Liver (tissue), 9 donors: ENCODE measurements around the gene FN3K. TPM values are rescaled to one million over a fixed set of nuclear protein-coding genes. Genes with fewer than 3 reads are reported as not detected.

Experiments used
- DNase-seq: peaks from one replicate; pipeline ENCODE4 v3.0.0-alpha.2; 2017; ENCODE audit warnings: low spot score
- H3K27ac ChIP-seq, 2 donors: one replicate each; pipeline ENCODE4 v1.7.0; 2013; ENCODE audit warnings: inconsistent platforms in 2 of 2, low read length in 2 of 2, control low read depth in 1 of 2, low read depth in 1 of 2, mild to moderate bottlenecking in 1 of 2
- H3K27me3 ChIP-seq, 4 donors: one replicate each; pipeline versions ENCODE4 v1.6.1 to v1.7.0; 2013; ENCODE audit warnings: low read length in 3 of 4, inconsistent platforms in 1 of 4, mild to moderate bottlenecking in 1 of 4, moderate library complexity in 1 of 4; ENCODE audit not compliant: control insufficient read depth in 4 of 4, insufficient read depth in 4 of 4
- H3K36me3 ChIP-seq, 4 donors: one replicate each; pipeline versions ENCODE4 v1.6.1 to v1.7.0; 2013; ENCODE audit warnings: low read length in 3 of 4, mild to moderate bottlenecking in 3 of 4, low read depth in 1 of 4, moderate library complexity in 1 of 4; ENCODE audit not compliant: control insufficient read depth in 4 of 4, insufficient read depth in 3 of 4
- H3K4me1 ChIP-seq, 4 donors: one replicate each; pipeline versions ENCODE4 v1.6.1 to v1.7.0; 2013; ENCODE audit warnings: low read length in 3 of 4, mild to moderate bottlenecking in 3 of 4, moderate library complexity in 1 of 4; ENCODE audit not compliant: control insufficient read depth in 4 of 4, insufficient read depth in 4 of 4
- H3K4me3 ChIP-seq, 3 donors: one replicate each; pipeline versions ENCODE4 v1.6.1 to v1.7.0; 2013; ENCODE audit warnings: low read length in 3 of 3, control low read depth in 1 of 3, low read depth in 1 of 3, mild to moderate bottlenecking in 1 of 3
- H3K9ac ChIP-seq, 2 donors: one replicate each; pipeline ENCODE4 v1.7.0; 2013; ENCODE audit warnings: low read length in 2 of 2, mild to moderate bottlenecking in 2 of 2, moderate library complexity in 2 of 2, control low read depth in 1 of 2, low read depth in 1 of 2
- H3K9me3 ChIP-seq, 4 donors: one replicate each; pipeline versions ENCODE4 v1.6.1 to v1.7.0; 2013; ENCODE audit warnings: low read length in 3 of 4; ENCODE audit not compliant: control insufficient read depth in 4 of 4
- EGR1 ChIP-seq, 2 donors: IDR thresholded peaks; 2 replicates each; pipeline ENCODE4 v1.6.1; 2016 to 2018; ENCODE audit warnings: antibody characterized with exemption in 2 of 2, low read depth in 2 of 2
- FOXA1 ChIP-seq: IDR thresholded peaks from 2 replicates; pipeline ENCODE4 v1.6.1; 2016; ENCODE audit warnings: antibody characterized with exemption
- FOXA2 ChIP-seq: IDR thresholded peaks from 2 replicates; pipeline ENCODE4 v1.6.1; 2016; ENCODE audit warnings: antibody characterized with exemption
- GABPA ChIP-seq, 2 donors: IDR thresholded peaks in 1 of 2; conservative IDR thresholded peaks in 1 of 2; 2 replicates each; pipeline ENCODE4 v1.6.1; 2016; ENCODE audit warnings: antibody characterized with exemption in 2 of 2, mild to moderate bottlenecking in 1 of 2, moderate library complexity in 1 of 2
- HNF4A ChIP-seq, 2 donors: conservative IDR thresholded peaks; 2 replicates each; pipeline ENCODE4 v1.6.1; 2016; ENCODE audit warnings: antibody characterized with exemption in 2 of 2, mild to moderate bottlenecking in 2 of 2
- HNF4G ChIP-seq: IDR thresholded peaks from 2 replicates; pipeline ENCODE4 v1.6.1; 2016; ENCODE audit warnings: antibody characterized with exemption
- JUND ChIP-seq, 2 donors: IDR thresholded peaks; 2 replicates each; pipeline ENCODE4 v1.6.1; 2016; ENCODE audit warnings: antibody characterized with exemption in 2 of 2
- NR2F2 ChIP-seq: IDR thresholded peaks from 2 replicates; pipeline ENCODE4 v1.6.1; 2016; ENCODE audit warnings: antibody characterized with exemption
- RAD21 ChIP-seq, 2 donors: IDR thresholded peaks; 2 replicates each; pipeline ENCODE4 v1.6.1; 2016; ENCODE audit warnings: antibody characterized with exemption in 2 of 2, mild to moderate bottlenecking in 2 of 2
- RXRA ChIP-seq, 2 donors: IDR thresholded peaks; 2 replicates each; pipeline ENCODE4 v1.6.1; 2017 to 2018; ENCODE audit warnings: antibody characterized with exemption in 2 of 2, mild to moderate bottlenecking in 1 of 2
- SP1 ChIP-seq: IDR thresholded peaks from 2 replicates; pipeline ENCODE4 v1.6.1; 2018; ENCODE audit warnings: antibody characterized with exemption, mild to moderate bottlenecking
- TAF1 ChIP-seq: conservative IDR thresholded peaks from 2 replicates; pipeline ENCODE4 v1.6.1; 2016; ENCODE audit warnings: antibody characterized with exemption, mild to moderate bottlenecking
- YY1 ChIP-seq: IDR thresholded peaks from 2 replicates; pipeline ENCODE4 v1.6.1; 2016; ENCODE audit warnings: antibody characterized with exemption, mild to moderate bottlenecking
- WGBS: extraction: QIAGEN DNeasy Blood & Tissue Kit; methylation state at CpG from one replicate; pipeline ENCODE4 v1.1.7; 2013; 5-methylcytosine and 5-hydroxymethylcytosine counted together
- polyA plus RNA-seq, 2 donors: library from polyadenylated mRNA; stranded (reverse) in 1 of 2; unstranded in 1 of 2; fragments of 200-250 nt in 1 of 2; fragments of >200 nt in 1 of 2; fragmentation: Nextera tagmentation in 1 of 2; extraction: Ambion mirVana in 1 of 2; gene quantifications; one replicate each; pipeline versions ENCODE4 v1.2.1 to v1.2.3, GENCODE V29; 2013 to 2015
- total RNA-seq, 2 donors: library from RNA; depleted of rRNA; stranded (reverse); fragments of >200 nt; gene quantifications; one replicate each; pipeline ENCODE4 v1.2.3, GENCODE V29; 2014
- TF ChIP-seq, protein P1 (sequence below): IDR thresholded peaks from 2 replicates; pipeline ENCODE4 v1.6.1; 2016; ENCODE audit warnings: antibody characterized with exemption
- TF ChIP-seq, protein P2 (sequence below): IDR thresholded peaks from 2 replicates; pipeline ENCODE4 v1.6.1; 2016; ENCODE audit warnings: antibody characterized with exemption
- TF ChIP-seq, protein P3 (sequence below): fragments of 150-350 bp; IDR thresholded peaks from 2 replicates; pipeline ENCODE4 v1.5.1; 2017; ENCODE audit warnings: improper control_type of control experiment, low read depth, low read length; ENCODE audit not compliant: missing input control
- TF ChIP-seq, protein P4 (sequence below): IDR thresholded peaks from 2 replicates; pipeline ENCODE4 v1.6.1; 2016; ENCODE audit warnings: antibody characterized with exemption
- TF ChIP-seq, protein P5 (sequence below): IDR thresholded peaks from 2 replicates; pipeline ENCODE4 v1.6.1; 2016; ENCODE audit warnings: antibody characterized with exemption, mild to moderate bottlenecking
- donor health status: healthy.
- donor health status: healthy.
- donor health status: healthy.
- donor health status: healthy.
- donor health status: healthy.

FN3K gene
- total and polyA plus RNA-seq, 4 donors = 18.4 to 28.7 (median 22.9) TPM

DNA sequence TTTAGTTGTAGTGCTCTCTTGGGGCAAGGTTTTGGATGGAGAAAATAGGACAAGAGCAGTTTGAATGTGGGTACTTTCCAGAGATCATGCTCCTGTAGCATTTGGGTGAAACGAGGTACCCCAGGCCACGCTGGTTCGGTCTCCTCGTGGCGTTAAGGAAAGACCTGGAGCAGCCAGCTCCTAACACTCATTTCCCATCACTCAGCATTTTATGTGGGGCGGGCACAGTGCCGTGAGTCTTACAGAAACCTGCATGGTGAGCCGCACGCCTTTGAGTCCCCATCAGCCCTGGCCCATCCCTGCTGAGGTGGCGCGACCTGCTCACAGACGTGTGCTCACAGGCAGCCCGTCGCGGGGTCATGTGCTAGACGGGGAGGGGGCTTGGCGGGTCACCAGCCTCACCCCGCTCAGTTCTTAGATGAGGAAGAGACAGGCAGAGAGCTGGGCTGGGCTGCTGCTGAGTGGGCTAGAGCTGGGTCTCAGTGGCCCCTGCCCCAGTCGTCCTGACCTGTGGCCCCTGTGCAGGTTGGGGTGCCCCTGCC, 53.7 kb downstream of the FN3K start:
- Histone ChIP-seq H3K9ac (no peak overlapping the region), H3K27ac (no peak overlapping the region), H3K36me3 (peaks cover 0 to 2% (median 0%) of the 10 kb centered on the region in 4 donors), H3K27me3 (no peaks in the 10 kb centered on the region), H3K4me1 (no peaks in the 10 kb centered on the region), H3K9me3 (no peaks in the 10 kb centered on the region), H3K4me3 (no peak overlapping the region)
- no peak for TF ChIP-seq JUND (IDR thresholded peaks at IDR 0.05)
- TF ChIP-seq, protein P1, sequence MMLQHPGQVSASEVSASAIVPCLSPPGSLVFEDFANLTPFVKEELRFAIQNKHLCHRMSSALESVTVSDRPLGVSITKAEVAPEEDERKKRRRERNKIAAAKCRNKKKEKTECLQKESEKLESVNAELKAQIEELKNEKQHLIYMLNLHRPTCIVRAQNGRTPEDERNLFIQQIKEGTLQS = no peak
- TF ChIP-seq EGR1 (IDR thresholded peaks at IDR 0.05; ENCODE audit: low read depth in 2 of 2) = no peak
- no peak for TF ChIP-seq RAD21 (IDR thresholded peaks at IDR 0.05)
- TF ChIP-seq TAF1 = no peak
- 97% methylated on average over 19 of the region's 19 CpGs for WGBS
- DNase-seq = no peak

DNA sequence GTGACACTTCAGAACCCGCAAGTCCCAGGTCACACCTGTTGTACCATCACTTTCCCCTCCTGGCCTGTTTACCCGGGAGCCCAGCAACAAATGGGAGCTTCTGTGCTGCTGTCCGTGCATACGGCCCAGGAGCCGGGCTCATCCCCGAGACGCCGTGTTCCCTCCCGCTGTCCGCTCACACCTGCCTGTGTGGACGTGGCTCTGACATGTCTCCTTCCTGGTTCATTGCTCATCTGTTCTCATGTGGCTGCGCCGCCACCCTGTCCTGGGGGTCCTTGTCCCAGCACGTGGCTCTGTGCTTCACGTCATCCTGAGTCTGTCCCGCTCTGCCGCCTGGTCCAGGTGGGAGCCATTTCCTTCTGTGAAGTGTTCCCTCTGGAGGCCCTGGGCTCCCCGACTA, 54.4 kb downstream of the FN3K start:
- TF ChIP-seq GABPA (IDR thresholded peaks at IDR 0.05 in 1 of 2, conservative IDR thresholded peaks at IDR 0.05 in 1 of 2) = no peak
- TF ChIP-seq HNF4G = no peak
- TF ChIP-seq, protein P2, sequence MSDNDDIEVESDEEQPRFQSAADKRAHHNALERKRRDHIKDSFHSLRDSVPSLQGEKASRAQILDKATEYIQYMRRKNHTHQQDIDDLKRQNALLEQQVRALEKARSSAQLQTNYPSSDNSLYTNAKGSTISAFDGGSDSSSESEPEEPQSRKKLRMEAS = no peak
- no peak for TF ChIP-seq FOXA2
- no peak for TF ChIP-seq RAD21 (IDR thresholded peaks at IDR 0.05)
- no peak for TF ChIP-seq TAF1
- TF ChIP-seq EGR1 (IDR thresholded peaks at IDR 0.05; ENCODE audit: low read depth in 2 of 2) = no peak
- TF ChIP-seq, protein P3, sequence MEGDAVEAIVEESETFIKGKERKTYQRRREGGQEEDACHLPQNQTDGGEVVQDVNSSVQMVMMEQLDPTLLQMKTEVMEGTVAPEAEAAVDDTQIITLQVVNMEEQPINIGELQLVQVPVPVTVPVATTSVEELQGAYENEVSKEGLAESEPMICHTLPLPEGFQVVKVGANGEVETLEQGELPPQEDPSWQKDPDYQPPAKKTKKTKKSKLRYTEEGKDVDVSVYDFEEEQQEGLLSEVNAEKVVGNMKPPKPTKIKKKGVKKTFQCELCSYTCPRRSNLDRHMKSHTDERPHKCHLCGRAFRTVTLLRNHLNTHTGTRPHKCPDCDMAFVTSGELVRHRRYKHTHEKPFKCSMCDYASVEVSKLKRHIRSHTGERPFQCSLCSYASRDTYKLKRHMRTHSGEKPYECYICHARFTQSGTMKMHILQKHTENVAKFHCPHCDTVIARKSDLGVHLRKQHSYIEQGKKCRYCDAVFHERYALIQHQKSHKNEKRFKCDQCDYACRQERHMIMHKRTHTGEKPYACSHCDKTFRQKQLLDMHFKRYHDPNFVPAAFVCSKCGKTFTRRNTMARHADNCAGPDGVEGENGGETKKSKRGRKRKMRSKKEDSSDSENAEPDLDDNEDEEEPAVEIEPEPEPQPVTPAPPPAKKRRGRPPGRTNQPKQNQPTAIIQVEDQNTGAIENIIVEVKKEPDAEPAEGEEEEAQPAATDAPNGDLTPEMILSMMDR = no peak
- TF ChIP-seq, protein P4, sequence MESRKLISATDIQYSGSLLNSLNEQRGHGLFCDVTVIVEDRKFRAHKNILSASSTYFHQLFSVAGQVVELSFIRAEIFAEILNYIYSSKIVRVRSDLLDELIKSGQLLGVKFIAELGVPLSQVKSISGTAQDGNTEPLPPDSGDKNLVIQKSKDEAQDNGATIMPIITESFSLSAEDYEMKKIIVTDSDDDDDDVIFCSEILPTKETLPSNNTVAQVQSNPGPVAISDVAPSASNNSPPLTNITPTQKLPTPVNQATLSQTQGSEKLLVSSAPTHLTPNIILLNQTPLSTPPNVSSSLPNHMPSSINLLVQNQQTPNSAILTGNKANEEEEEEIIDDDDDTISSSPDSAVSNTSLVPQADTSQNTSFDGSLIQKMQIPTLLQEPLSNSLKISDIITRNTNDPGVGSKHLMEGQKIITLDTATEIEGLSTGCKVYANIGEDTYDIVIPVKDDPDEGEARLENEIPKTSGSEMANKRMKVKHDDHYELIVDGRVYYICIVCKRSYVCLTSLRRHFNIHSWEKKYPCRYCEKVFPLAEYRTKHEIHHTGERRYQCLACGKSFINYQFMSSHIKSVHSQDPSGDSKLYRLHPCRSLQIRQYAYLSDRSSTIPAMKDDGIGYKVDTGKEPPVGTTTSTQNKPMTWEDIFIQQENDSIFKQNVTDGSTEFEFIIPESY = no peak
- TF ChIP-seq, protein P1 = no peak
- TF ChIP-seq, protein P5, sequence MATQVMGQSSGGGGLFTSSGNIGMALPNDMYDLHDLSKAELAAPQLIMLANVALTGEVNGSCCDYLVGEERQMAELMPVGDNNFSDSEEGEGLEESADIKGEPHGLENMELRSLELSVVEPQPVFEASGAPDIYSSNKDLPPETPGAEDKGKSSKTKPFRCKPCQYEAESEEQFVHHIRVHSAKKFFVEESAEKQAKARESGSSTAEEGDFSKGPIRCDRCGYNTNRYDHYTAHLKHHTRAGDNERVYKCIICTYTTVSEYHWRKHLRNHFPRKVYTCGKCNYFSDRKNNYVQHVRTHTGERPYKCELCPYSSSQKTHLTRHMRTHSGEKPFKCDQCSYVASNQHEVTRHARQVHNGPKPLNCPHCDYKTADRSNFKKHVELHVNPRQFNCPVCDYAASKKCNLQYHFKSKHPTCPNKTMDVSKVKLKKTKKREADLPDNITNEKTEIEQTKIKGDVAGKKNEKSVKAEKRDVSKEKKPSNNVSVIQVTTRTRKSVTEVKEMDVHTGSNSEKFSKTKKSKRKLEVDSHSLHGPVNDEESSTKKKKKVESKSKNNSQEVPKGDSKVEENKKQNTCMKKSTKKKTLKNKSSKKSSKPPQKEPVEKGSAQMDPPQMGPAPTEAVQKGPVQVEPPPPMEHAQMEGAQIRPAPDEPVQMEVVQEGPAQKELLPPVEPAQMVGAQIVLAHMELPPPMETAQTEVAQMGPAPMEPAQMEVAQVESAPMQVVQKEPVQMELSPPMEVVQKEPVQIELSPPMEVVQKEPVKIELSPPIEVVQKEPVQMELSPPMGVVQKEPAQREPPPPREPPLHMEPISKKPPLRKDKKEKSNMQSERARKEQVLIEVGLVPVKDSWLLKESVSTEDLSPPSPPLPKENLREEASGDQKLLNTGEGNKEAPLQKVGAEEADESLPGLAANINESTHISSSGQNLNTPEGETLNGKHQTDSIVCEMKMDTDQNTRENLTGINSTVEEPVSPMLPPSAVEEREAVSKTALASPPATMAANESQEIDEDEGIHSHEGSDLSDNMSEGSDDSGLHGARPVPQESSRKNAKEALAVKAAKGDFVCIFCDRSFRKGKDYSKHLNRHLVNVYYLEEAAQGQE = no peak
- TF ChIP-seq FOXA1 = no peak
- TF ChIP-seq HNF4A (conservative IDR thresholded peaks at IDR 0.05) = no peak
- no peak for TF ChIP-seq NR2F2
- no peak for TF ChIP-seq RXRA (IDR thresholded peaks at IDR 0.05)
- no peak for TF ChIP-seq JUND (IDR thresholded peaks at IDR 0.05)
- no peak for TF ChIP-seq YY1
- TF ChIP-seq SP1 = no peak
- WGBS = 99% methylated on average over 18 of the region's 18 CpGs
- no peak for DNase-seq
- H3K4me3 ChIP-seq = no peak overlapping the region
- no peak overlapping the region for H3K9ac ChIP-seq
- H3K27ac ChIP-seq = no peak overlapping the region
- H3K36me3 ChIP-seq = no peaks in the 10 kb centered on the region
- H3K9me3 ChIP-seq = no peaks in the 10 kb centered on the region
- H3K4me1 ChIP-seq = no peaks in the 10 kb centered on the region
- H3K27me3 ChIP-seq = no peaks in the 10 kb centered on the region
